HG02798 (cell line): ENCODE data around the gene ASB7.

ENCODE experiments used
- ATAC-seq: cut with Tn5 transposase; IDR thresholded peaks from one replicate; pipeline ENCODE4 v1.9.1; 2021; ENCODE audit warnings: mild to moderate bottlenecking; ENCODE audit not compliant: unreplicated experiment, poor library complexity

ASB7 gene

DNA sequence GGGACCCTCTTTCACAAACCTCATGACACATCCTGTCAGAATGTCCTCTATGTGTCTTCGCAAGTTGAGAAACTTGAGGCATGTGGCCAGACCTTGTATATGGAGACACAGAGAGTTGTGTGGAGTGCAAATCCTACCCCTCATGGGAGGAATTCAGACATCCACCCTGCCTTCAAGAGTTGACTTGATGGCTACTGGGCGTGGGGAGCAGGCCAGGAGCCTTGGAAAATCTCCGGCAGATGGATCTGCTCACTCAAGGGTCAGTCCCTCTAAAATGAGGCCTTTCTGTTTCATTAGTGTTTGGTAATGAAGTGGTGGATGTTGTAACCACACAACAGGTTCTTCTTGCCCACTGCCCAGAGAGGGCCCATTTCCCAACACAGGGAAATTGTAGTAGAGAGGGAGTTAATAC lies 79.0 kb downstream of the ASB7 start:
- no peak for ATAC-seq

DNA sequence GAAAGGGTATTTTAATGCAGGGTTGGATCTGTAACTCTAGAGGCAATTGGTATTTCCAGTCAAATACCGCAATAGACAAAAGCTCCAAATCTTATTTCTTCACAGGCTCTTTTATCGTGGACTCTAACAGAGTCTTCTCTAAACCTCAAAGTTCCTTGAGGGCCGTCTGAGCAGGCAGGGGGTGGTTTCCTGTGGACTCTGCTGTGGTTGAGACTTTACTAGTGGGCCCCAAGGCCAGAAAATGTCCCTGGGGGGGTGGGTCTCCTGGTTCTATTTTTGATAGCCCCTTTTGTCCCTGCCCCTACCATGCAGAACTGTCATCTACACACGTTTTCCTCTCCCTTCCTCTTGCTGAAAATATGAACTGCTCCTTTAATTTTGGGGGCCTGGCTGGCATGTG lies 80.1 kb downstream of the ASB7 start:
- ATAC-seq = no peak

DNA sequence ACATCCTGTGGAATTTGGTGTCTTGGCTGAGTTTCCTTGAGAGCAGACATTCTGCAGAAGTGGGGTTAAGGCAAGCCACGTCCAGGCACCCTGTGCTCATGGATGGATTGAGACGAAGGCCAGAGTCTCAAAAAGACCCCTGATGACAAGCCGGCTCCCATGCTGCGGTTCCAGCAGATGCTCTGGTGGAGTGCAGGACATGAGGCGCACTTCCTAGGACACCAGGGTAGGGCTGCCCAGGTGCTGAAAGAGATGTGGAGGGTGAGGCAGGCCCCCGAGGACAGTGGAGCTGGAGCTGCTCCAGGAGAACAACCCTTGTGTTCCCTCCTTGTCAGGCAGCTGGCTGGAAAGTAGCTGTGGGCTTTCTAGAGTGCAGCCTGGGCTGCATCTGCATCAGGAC lies 81.0 kb downstream of the ASB7 start:
- ATAC-seq = no peak

GRCh38 chr15:100684591-100684990 lies 82.2 kb downstream of the ASB7 start:
- ATAC-seq = no peak

DNA sequence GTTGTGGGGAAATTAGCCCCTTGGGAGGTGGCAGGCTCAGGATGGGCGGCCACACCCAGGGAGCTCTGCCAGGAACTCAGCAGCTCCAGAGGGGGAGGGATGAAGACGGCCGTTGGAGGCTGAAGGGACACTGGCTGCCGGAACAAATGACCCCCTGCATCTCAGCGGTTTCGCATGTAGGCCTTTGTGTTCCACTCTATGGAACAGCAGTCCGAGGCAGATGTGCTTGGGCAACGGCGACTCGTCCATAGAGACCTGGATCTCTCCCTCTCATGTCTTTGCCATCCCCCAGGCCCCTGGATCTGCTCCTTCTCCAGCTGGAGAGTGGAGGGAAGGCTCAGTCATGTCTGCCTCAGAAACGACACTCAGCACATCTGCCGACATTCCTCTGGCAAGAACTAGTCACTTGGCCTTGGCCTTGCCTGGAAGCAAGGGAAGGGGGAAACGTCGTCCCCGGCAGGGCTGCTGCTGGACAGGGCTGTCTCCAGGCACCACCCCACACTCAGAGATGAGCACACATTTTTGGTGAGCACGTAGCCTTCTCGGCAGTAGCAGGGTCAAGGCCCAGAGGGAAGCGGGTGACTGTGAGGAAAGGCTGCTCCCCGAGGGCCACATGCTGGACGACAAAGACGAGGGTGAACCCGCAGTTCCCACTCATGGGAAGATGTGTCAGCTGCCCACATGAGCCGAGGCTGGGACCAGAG lies 83.8 kb downstream of the ASB7 start:
- no peak for ATAC-seq

GRCh38 chr15:100686725-100687473 lies 84.5 kb downstream of the ASB7 start:
- no peak for ATAC-seq

GRCh38 chr15:100687582-100688141 lies 85.3 kb downstream of the ASB7 start:
- ATAC-seq = no peak

GRCh38 chr15:100688549-100689120 lies 86.2 kb downstream of the ASB7 start:
- ATAC-seq = no peak

DNA sequence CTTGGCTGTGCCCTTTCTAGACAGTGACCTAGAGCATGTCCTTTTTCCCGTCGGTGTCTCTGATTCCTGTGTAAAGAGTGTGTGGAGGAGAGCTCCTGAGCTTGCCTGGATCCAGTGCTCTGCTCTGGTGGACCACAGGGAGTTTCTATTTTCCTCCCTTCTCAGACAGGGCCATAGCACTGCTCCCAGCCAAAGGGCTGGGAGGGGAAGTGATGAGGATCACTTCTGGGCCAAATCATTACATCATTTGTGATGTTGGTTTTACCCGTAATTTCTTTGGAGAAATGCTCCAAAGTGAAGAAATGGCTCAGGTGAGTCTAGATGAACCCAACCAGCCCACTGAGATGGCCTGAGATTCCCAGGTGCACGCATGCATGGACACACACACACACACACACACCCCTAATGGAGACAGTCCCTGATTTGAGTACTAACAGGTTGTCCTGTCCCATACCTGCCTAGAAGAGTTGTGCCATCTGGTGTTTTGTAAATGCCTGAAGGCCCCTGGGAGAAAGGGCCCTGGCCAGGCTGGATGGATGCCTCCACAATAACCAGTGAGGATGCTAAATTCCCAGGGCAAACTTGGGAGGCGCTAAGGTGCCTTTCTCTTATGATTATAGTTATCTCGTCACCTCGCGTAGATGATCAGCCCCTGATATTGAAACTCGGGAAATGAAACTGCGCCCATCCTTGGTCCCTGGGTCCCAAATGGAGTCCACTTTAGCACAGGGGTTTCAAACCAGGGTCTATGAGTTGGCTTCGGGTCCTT lies 86.9 kb downstream of the ASB7 start:
- no peak for ATAC-seq

- no peak for ATAC-seq
Measured at GRCh38 chr15:100690032-100690794, 87.8 kb downstream of the ASB7 start.

DNA sequence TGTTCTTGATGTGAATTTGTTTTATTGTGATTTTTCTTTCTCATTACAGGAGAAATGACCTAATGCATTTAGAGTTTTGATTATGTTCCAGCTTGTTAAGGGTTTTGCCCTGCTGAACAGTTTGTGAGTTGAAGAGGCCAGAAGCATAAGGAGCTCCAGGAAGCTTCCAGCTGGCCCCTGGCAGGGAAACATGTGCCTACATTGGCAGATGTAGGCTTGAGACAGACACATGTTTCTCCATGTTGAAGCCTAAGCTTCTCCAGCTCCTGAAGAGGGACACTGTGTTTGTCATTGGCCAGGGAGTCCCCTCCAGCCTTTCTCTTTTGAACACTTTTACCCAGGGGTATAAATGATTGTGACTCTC lies 88.4 kb downstream of the ASB7 start:
- ATAC-seq = no peak

- no peak for ATAC-seq
Measured at GRCh38 chr15:100691321-100691720, 88.9 kb downstream of the ASB7 start.

- ATAC-seq = no peak
Measured at GRCh38 chr15:100692246-100692645, 89.9 kb downstream of the ASB7 start.

- ATAC-seq = no peak
Measured at GRCh38 chr15:100692671-100693070, 90.3 kb downstream of the ASB7 start.

- ATAC-seq = no peak
Measured at GRCh38 chr15:100693451-100693850, 91.1 kb downstream of the ASB7 start.

DNA sequence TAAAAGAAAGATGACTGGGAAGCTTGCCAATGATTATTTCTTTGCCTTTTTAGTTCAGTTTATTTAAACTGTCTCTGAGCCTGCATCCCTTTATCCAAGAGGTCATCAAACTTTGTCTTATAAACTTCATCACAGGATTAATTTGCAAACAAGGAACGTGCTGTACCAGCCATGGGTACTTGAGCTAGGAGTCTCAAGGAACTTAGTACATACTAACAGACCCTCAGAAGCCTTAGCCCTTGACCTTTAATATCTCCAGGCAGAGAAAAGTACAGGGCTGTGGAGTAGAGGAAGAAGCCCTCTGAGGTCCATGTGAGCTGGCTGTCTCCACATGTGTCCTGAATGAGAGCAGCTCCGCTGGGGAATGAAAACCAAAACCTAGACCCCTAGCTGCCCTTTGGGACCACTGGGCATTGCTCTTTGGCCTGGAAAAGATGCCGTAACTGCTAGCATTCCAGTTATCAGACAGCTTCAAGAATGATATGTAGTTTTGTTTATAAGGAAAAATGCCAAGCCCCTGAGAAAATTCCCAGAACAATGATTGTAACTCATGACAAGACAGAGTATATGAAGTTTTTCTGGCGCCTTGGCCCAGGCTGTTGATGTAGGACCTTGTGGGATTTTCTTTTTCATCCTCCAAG lies 92.1 kb downstream of the ASB7 start:
- no peak for ATAC-seq

DNA sequence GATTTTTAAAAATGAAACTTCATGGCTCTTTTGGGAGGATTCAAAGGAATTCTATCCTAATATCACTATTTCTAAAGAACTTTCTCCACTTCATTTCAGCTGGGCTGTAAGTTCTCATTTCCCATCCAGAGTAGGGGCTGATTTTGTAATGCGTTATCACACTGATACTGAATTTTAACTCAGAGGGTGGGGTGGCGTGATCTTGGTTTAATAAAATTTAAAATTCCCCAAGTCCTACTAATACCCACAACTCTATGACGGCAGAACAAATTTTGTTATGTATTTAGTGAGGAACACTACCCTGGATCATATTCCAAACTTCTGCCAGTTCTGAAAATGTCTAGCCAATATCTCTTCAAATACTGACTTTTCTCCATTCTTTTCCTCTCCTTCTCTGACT lies 92.7 kb downstream of the ASB7 start:
- ATAC-seq = no peak

- no peak for ATAC-seq
Measured at GRCh38 chr15:100696452-100696851, 94.1 kb downstream of the ASB7 start.
